GM18499 (cell line): Measurements from ENCODE around the gene PDHA1.
A peak's percentile ranks its signal among the peaks of the same experiment; 100 is the strongest.

Source experiments
- ATAC-seq: cut with Tn5 transposase; IDR thresholded peaks from one replicate; pipeline ENCODE4 v1.9.1; 2021; ENCODE audit warnings: moderate number of reproducible peaks; ENCODE audit not compliant: insufficient read depth, unreplicated experiment

Gene PDHA1

GRCh38 chrX:19343535-19344408 lies at the start of gene PDHA1:
Gene PDHA1, plus strand, starts transcription at chrX:19343927. Its CDS starts 111 bp downstream, at chrX:19344038.
- peak; percentile 93 for ATAC-seq

GRCh38 chrX:19303256-19303880 lies 40.4 kb upstream of the PDHA1 start:
- ATAC-seq: no peak

- ATAC-seq: no peak
Observed at GRCh38 chrX:19326567-19326966, 17.2 kb upstream of the PDHA1 start.

GRCh38 chrX:19331831-19332230 lies 11.9 kb upstream of the PDHA1 start:
- ATAC-seq: no peak

- ATAC-seq: no peak
Observed at GRCh38 chrX:19332983-19333382, 10.7 kb upstream of the PDHA1 start.

- peak; percentile 59 for ATAC-seq
Observed at GRCh38 chrX:19334945-19335626, 8.6 kb upstream of the PDHA1 start.

GRCh38 chrX:19342331-19342906 lies 1.3 kb upstream of the PDHA1 start:
- no peak for ATAC-seq

GRCh38 chrX:19343085-19343534 lies 617 bp upstream of the PDHA1 start:
- ATAC-seq: no peak

GRCh38 chrX:19344661-19345060 lies 934 bp downstream of the PDHA1 start:
- no peak for ATAC-seq

GRCh38 chrX:19347916-19348315 lies 4.2 kb downstream of the PDHA1 start:
- no peak for ATAC-seq

- no peak for ATAC-seq
Observed at GRCh38 chrX:19349264-19349663, 5.5 kb downstream of the PDHA1 start.

- ATAC-seq: peak; percentile 83
Observed at GRCh38 chrX:19350941-19351384, 7.2 kb downstream of the PDHA1 start.

GRCh38 chrX:19354625-19355024 lies 10.9 kb downstream of the PDHA1 start:
- ATAC-seq: no peak

- no peak for ATAC-seq
Observed at GRCh38 chrX:19358521-19358920, 14.8 kb downstream of the PDHA1 start.

- no peak for ATAC-seq
Observed at GRCh38 chrX:19360903-19361302, 17.2 kb downstream of the PDHA1 start.

GRCh38 chrX:19361701-19362100 lies 18.0 kb downstream of the PDHA1 start:
- ATAC-seq: no peak

GRCh38 chrX:19368576-19368975 lies 24.8 kb downstream of the PDHA1 start:
- no peak for ATAC-seq

- ATAC-seq: no peak
Observed at GRCh38 chrX:19370061-19370460, 26.3 kb downstream of the PDHA1 start.

GRCh38 chrX:19372170-19372546 lies 28.4 kb downstream of the PDHA1 start:
- ATAC-seq: no peak

GRCh38 chrX:19372547-19373331 lies 29.0 kb downstream of the PDHA1 start:
- no peak for ATAC-seq
